ENCODE measurements around the gene GAPDHS.
A peak's percentile ranks its signal among the peaks of the same experiment; 100 is the strongest.

Gene GAPDHS

DNA sequence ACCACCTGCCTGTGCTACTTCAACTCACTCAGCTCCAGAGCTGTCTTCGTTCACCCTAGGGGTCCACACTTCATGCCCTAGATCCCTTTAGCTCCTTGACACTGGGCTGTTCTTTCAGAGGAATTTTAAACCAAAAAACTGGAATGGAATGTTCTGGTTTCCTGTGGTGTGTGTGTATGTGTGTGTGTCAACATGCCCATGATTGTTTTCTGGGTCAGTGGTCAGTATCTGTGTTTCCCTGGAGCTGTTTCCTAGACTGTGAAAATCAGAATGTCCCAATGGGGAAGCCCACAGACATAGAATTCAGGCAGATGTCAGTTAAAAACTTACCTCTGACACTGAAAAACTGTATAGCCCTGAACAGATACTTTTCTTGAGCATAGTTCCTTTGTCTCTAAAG, 54.1 kb downstream of the GAPDHS start:
- TF ChIP-seq, protein P1, sequence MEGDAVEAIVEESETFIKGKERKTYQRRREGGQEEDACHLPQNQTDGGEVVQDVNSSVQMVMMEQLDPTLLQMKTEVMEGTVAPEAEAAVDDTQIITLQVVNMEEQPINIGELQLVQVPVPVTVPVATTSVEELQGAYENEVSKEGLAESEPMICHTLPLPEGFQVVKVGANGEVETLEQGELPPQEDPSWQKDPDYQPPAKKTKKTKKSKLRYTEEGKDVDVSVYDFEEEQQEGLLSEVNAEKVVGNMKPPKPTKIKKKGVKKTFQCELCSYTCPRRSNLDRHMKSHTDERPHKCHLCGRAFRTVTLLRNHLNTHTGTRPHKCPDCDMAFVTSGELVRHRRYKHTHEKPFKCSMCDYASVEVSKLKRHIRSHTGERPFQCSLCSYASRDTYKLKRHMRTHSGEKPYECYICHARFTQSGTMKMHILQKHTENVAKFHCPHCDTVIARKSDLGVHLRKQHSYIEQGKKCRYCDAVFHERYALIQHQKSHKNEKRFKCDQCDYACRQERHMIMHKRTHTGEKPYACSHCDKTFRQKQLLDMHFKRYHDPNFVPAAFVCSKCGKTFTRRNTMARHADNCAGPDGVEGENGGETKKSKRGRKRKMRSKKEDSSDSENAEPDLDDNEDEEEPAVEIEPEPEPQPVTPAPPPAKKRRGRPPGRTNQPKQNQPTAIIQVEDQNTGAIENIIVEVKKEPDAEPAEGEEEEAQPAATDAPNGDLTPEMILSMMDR (IDR thresholded peaks at IDR 0.05; ENCODE audit: insufficient read depth, low read depth, low read length, missing control alignments), result no peak
- DNase-seq (ENCODE audit: low read depth), result no peak
- H3K4me3 ChIP-seq (ENCODE audit: low read depth, low read length), result no peak overlapping the region

DNA sequence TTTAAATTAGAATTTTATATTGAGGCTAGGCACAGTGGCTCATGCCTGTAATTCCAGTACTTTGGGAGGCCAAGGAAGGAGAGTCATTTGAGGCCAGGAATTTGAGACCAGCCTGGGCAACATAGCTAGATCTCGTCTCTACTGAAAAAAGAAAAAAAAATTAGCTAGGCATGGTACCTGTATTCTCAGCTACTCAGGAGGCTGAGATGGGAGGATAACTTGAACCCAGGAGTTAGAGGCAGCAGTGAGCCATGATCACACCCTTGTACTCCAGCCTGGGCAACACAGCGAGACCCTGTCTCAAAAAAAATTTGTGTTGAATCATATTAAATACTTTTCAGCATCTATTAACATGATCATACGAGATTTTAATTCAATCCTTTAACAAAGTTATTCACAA, 57.6 kb downstream of the GAPDHS start:
- TF ChIP-seq, protein P1 (IDR thresholded peaks at IDR 0.05; ENCODE audit: insufficient read depth, low read depth, low read length, missing control alignments), result no peak
- DNase-seq (ENCODE audit: low read depth), result no peak
- no peak overlapping the region for H3K4me3 ChIP-seq (ENCODE audit: low read depth, low read length)

DNA sequence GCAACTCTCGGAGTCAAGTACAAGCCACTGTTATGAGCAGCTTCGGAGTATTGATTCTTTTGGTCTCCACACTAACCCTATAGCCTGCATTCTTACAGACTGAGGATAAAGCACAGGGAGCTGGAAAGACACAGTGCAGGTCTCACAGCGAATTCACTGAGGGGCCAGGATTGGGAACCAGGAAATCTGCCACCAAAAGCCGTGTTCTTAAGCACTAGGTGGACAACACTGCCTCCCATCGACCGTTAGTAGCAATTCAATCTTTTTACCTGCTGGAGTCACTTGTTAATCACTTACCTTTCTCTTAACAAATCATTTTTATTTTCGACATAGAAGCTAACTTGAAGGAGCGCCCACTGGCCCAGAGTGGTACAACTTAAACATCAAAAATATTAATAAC, 59.0 kb downstream of the GAPDHS start:
- peak; percentile 76 for DNase-seq (ENCODE audit: low read depth)
- TF ChIP-seq, protein P1 (IDR thresholded peaks at IDR 0.05; ENCODE audit: insufficient read depth, low read depth, low read length, missing control alignments), result peak; percentile 68
- no peak overlapping the region for H3K4me3 ChIP-seq (ENCODE audit: low read depth, low read length)
